ENCODE data around the gene PDIA5.

DNA sequence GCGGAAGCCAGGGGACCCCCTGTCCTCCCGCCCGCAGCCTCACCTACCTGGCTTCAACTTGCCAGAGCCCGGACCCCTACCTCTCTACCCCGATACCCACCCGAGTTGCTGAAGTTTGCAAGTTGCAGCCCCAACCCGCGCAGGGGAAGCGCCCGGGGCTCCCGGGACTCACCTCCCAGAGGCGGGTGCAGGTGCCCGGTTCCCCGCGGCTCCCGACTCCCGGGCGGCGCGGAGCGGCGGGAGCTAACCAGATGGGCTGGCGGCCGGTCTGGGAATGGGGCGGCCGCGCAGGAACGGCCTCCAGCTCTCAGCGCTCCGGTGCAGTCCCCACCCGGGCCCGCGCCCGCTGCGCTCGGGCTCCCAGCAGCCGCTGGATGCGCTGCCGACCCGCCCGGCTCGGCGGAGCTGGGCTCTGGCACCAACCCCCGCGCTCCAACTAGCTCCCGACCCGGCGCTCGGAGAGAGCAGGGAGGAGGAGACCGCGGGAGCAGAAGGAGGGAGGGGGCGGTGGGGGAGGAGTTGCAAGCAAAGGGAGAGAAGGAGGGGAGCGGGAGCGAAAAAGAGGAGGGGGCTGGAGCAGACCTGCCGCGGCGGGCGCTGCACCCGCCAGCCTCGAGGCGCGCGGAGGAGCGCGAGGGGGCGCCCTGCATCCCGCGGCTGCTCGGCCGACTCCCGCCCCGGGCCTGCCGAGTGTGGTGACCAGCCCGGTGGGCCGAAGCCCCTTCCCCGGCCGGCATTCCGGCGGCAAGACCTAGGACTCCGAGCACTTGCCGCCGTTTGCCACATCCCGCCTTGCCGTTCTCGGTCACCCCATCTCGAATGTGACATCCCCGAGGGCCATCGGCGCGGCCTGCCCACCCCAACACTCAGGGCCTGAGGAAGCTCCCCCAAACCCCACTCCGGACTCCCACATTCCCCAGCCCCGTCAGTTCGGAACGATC is 39.3 kb upstream of the PDIA5 start, which contains the start of gene SEMA5B:
- TF ChIP-seq, protein P1, sequence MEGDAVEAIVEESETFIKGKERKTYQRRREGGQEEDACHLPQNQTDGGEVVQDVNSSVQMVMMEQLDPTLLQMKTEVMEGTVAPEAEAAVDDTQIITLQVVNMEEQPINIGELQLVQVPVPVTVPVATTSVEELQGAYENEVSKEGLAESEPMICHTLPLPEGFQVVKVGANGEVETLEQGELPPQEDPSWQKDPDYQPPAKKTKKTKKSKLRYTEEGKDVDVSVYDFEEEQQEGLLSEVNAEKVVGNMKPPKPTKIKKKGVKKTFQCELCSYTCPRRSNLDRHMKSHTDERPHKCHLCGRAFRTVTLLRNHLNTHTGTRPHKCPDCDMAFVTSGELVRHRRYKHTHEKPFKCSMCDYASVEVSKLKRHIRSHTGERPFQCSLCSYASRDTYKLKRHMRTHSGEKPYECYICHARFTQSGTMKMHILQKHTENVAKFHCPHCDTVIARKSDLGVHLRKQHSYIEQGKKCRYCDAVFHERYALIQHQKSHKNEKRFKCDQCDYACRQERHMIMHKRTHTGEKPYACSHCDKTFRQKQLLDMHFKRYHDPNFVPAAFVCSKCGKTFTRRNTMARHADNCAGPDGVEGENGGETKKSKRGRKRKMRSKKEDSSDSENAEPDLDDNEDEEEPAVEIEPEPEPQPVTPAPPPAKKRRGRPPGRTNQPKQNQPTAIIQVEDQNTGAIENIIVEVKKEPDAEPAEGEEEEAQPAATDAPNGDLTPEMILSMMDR (IDR thresholded peaks at IDR 0.05; ENCODE audit: low read length) = peak; percentile 49
- TF ChIP-seq EZH2 (optimal IDR thresholded peaks at IDR 0.05; ENCODE audit: low read depth, low read length) = no peak

Data from MM.1S (cell line).